Measurements from ENCODE around the gene FOSL1.

FOSL1 gene

GRCh38 chr11:65860278-65861164 lies 39.7 kb downstream of the FOSL1 start, which contains the start of gene MUS81:
Gene MUS81 (plus strand): TSS chr11:65860433. CDS start chr11:65860754, 321 bp downstream.
- Histone ChIP-seq H3K9ac (peak within 1 kb of the TSS; percentile 81), H3K4me2 (peak within 1 kb of the TSS; percentile 87), H3K36me3 (ENCODE audit: insufficient read depth) (peaks cover 4% of the 10 kb centered on the region; the same call in 1 of the 2 replicates), H4K20me1 (ENCODE audit: insufficient read depth) (peaks cover 10% of the 10 kb centered on the region), H3K27me3 (ENCODE audit: insufficient read depth, low read depth) (no peaks in the 10 kb centered on the region), H3K79me2 (ENCODE audit: insufficient read depth, low read depth) (peaks cover 45% of the 10 kb centered on the region), H3K4me3 (IDR thresholded peaks at IDR 0.05; ENCODE audit: insufficient read depth, low read depth, low read length) (no peak within 1 kb of the TSS), H3K4me1 (ENCODE audit: low read depth, poor library complexity, severe bottlenecking) (peaks cover 32% of the 10 kb centered on the region), H3K27ac (peak within 1 kb of the TSS; percentile 82), H2AFZ (ENCODE audit: low read depth) (peak within 1 kb of the TSS; percentile 55)
- TF ChIP-seq CTCF (conservative IDR thresholded peaks at IDR 0.05; ENCODE audit: low read depth, low read length) = peak; percentile 88

- H4K20me1 ChIP-seq (ENCODE audit: insufficient read depth) = peaks cover 10% of the 10 kb centered on the region
- H3K9ac ChIP-seq = peak overlapping the region; percentile 81
- peak overlapping the region; percentile 55; the same call in 1 of the 2 replicates for H2AFZ ChIP-seq (ENCODE audit: low read depth)
- TF ChIP-seq CTCF (conservative IDR thresholded peaks at IDR 0.05; ENCODE audit: low read depth, low read length) = no peak
- H3K27ac ChIP-seq = peak overlapping the region; percentile 82
- peaks cover 34% of the 10 kb centered on the region for H3K4me1 ChIP-seq (ENCODE audit: low read depth, poor library complexity, severe bottlenecking)
- H3K4me2 ChIP-seq = peak overlapping the region; percentile 87
- H3K4me3 ChIP-seq (IDR thresholded peaks at IDR 0.05; ENCODE audit: insufficient read depth, low read depth, low read length) = no peak overlapping the region
- no peaks in the 10 kb centered on the region for H3K27me3 ChIP-seq (ENCODE audit: insufficient read depth, low read depth)
- peaks cover 52% of the 10 kb centered on the region for H3K79me2 ChIP-seq (ENCODE audit: insufficient read depth, low read depth)
- peaks cover 9% of the 10 kb centered on the region; the same call in 1 of the 2 replicates for H3K36me3 ChIP-seq (ENCODE audit: insufficient read depth)
Measured at GRCh38 chr11:65859812-65860277, 40.3 kb downstream of the FOSL1 start.

- Histone ChIP-seq H3K4me2 (peak overlapping the region; percentile 87), H3K4me3 (IDR thresholded peaks at IDR 0.05; ENCODE audit: insufficient read depth, low read depth, low read length) (no peak overlapping the region), H3K79me2 (ENCODE audit: insufficient read depth, low read depth) (peaks cover 58% of the 10 kb centered on the region), H4K20me1 (ENCODE audit: insufficient read depth) (peaks cover 10% of the 10 kb centered on the region), H3K4me1 (ENCODE audit: low read depth, poor library complexity, severe bottlenecking) (peaks cover 34% of the 10 kb centered on the region), H3K9ac (peak overlapping the region; percentile 81), H3K27me3 (ENCODE audit: insufficient read depth, low read depth) (no peaks in the 10 kb centered on the region), H3K36me3 (ENCODE audit: insufficient read depth) (peaks cover 13% of the 10 kb centered on the region; the same call in 1 of the 2 replicates), H3K27ac (peak overlapping the region; percentile 82), H2AFZ (ENCODE audit: low read depth) (peak overlapping the region; percentile 55; the same call in 1 of the 2 replicates)
- no peak for TF ChIP-seq CTCF (conservative IDR thresholded peaks at IDR 0.05; ENCODE audit: low read depth, low read length)
Measured at GRCh38 chr11:65859095-65859811, 40.9 kb downstream of the FOSL1 start.

- Histone ChIP-seq H3K79me2 (ENCODE audit: insufficient read depth, low read depth) (peaks cover 58% of the 10 kb centered on the region), H3K9ac (peak overlapping the region; percentile 6; the same call in 1 of the 2 replicates), H3K27me3 (ENCODE audit: insufficient read depth, low read depth) (no peaks in the 10 kb centered on the region), H2AFZ (ENCODE audit: low read depth) (peak overlapping the region; percentile 55), H3K27ac (peak overlapping the region; percentile 40; the same call in 1 of the 2 replicates), H3K4me2 (peak overlapping the region; percentile 87), H3K4me1 (ENCODE audit: low read depth, poor library complexity, severe bottlenecking) (peaks cover 34% of the 10 kb centered on the region), H3K36me3 (ENCODE audit: insufficient read depth) (peaks cover 13% of the 10 kb centered on the region; the same call in 1 of the 2 replicates), H3K4me3 (IDR thresholded peaks at IDR 0.05; ENCODE audit: insufficient read depth, low read depth, low read length) (no peak overlapping the region), H4K20me1 (ENCODE audit: insufficient read depth) (peaks cover 10% of the 10 kb centered on the region)
- no peak for TF ChIP-seq CTCF (conservative IDR thresholded peaks at IDR 0.05; ENCODE audit: low read depth, low read length)
Measured at GRCh38 chr11:65858681-65859087, 41.5 kb downstream of the FOSL1 start.
